Bronchus fibroblast of lung (primary cell): Measurements from ENCODE around the gene ZNF22. TPM values are rescaled to one million over a fixed set of nuclear protein-coding genes. Genes with fewer than 3 reads are reported as not detected.

Experiments
- total RNA-seq: library from RNA; depleted of rRNA; stranded (reverse); fragments of >200 nt; gene quantifications from 2 replicates; pipeline ENCODE4 v1.2.3, GENCODE V29; 2015

ZNF22 gene
- total RNA-seq, result 16.9 and 19.0 TPM in 2 replicates

DNA sequence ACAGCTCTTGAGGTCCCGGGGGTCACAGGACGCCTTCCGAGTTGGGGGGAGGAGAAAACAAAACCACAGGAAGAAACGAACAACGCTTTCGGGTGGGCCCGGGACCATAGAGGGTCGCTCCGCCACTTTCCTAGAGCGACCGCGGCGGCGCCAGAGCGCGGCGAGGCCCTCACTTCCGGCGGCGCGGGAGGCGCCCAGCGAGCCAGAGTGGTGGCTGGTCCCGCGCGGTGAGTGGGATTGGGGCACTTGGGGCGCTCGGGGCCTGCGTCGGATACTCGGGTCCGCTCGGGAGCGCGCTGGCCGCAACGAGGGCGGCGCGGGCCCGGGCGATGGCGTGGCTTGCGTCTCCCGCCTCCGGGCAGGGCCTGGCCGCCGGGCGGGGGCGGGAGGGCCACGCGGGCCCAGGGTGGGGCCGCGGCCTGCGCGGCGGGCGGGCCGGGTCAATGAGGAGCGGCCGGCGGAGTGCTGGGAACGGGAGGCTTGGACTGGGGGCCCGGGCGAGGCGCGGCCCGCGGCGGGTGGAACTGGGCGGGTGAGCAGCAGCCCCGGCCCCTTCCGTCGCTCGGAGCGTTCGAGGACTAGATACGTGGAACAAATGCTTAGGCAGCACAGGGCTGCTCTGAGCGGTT is at the start of gene ZNF22:
TSS of gene ZNF22 (plus strand) at position 172 of the 629 bp plus-strand sequence. CDS start 2,446 bp downstream, outside the sequence.

DNA sequence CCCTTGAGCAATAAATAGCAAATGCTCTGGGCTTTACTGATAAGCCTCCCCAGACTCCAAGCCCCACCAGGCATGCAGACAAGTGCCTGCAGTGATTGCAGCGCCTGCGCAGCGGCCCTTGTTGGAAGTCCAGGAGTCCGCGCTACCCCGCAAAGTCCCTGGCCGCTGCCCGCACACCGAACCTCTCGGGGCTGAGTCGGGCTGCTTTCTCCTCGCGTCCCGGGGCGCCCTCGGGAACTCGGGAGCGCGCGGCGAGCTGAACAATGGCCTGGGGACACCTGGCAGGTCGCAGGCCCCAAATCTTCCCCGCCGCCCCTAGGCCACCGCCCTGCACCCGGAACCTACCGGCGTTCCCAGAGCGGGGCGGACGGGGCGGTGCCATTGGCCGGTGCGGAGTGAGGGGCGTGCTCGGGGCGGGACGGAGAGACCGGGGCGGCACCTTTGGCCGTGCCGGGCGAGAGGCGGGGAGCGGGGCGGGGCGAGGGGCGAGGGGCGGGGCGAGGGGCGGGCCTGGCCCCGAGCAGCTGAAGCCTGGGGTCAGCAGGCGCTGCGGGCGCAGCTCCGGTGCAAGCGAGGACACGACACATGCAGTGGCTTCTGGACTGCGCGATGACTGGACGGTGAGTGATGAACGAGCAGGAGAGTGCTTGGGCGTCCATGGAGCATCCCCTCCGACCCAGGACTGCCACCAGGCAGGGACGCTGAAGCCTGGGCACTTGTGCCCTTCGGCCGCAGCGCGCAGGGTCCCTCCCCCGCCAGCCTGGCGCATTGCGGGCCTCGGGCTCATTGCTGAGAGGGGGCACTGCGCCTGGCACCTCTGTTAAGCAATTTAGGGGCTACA is 41.3 kb upstream of the ZNF22 start, which contains the start of gene RASSF4:
TSS of gene RASSF4 (plus strand) at position 556 of the 841 bp plus-strand sequence. CDS start 10,401 bp downstream, outside the sequence.

DNA sequence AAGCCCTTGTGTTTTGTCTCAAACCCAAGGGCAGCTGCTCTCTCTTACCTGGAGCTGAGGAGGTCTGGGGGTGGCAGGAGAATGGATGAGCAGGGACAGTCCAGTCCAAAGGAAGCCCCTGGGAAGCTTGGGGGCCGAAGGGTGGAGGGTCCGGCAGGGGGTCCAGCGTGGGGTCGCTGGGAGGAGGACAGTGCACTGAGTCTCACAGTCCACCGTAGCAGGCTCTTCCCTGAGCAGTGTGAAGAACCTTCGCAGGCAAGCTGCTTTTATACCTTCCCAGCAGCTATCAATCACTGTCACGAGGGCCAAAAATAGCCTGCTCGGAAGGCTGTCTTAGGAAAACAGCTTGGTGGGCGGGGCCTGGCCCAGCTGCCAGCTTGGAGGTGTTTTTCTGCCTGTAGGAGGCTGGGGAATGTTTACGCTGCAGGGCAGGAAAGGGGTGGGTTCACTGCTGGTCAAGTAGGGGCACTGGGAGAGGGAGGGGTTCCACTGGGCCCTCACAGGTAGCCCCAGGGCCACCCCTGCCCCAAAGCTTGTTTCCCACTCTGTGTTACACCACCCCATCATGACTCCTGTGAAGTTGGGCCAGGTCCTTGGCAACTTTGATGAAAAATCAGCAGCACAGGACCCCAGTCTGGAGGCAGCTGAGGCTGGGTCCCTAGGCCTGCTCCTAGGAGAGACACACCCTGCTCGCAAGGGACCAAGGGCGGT is 22.0 kb upstream of the ZNF22 start, which contains the start of gene DEPP1:
TSS of gene DEPP1 (minus strand) at position 240 of the 711 bp plus-strand sequence. CDS start 779 bp downstream, outside the sequence.

Other genes starting within 250 kb of the ZNF22 start
- gene TMEM72, start 89.6 kb upstream of the ZNF22 start, total RNA-seq, result not detected in 2 replicates
- gene RASSF4, start 41.1 kb upstream of the ZNF22 start, total RNA-seq, result 6.1 and 6.5 TPM in 2 replicates
- gene DEPP1, start 22.1 kb upstream of the ZNF22 start, total RNA-seq, result 15.0 TPM in 2 replicates